ENCODE results near the gene BLNK. TPM values are rescaled to one million over a fixed set of nuclear protein-coding genes. Genes with fewer than 3 reads are reported as not detected.

The BLNK gene
- total and polyA plus RNA-seq, 5 donors: 0.59 to 2.1 (median 1.7) TPM

GRCh38 chr10:96261132-96261531 lies 10.2 kb downstream of the BLNK start:
- no peak overlapping the region for H3K4me3 ChIP-seq (ENCODE audit: low read length)
- ATAC-seq: no peak
- H3K27me3 ChIP-seq (ENCODE audit: control insufficient read depth, insufficient read depth): no peaks in the 10 kb centered on the region
- peaks cover 6% of the 10 kb centered on the region for H3K4me1 ChIP-seq (ENCODE audit: control insufficient read depth, insufficient read depth, low read length)
- no peak overlapping the region for H3K27ac ChIP-seq (ENCODE audit: low read length)
- DNase-seq: no peak
- no peaks in the 10 kb centered on the region for H3K9me3 ChIP-seq (ENCODE audit: control insufficient read depth, low read length)
- WGBS: 88% methylated on average over 2 of the region's 2 CpGs
- intact Hi-C loops (cut with DNase I): no loop called here

DNA sequence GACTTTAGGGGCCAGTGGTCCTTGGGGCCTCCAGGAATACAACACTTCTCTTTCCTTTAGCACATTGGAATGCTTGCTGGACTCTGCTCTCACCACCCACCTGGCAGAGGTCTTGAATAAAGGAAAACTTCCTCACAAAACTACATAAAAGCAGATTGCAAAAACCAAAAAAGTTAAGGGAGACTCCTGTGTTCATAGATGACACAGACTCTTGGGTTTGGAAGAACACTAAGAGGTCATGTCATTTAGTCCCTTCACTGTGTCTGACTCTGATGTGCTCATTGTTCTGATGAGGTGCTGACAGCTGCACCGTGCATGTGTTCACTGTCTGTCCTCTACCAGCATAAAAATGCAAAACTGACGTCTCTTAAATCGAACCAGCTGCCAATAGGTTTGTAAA lies 11.4 kb downstream of the BLNK start:
- intact Hi-C loops (cut with DNase I): no loop called here
- H3K9me3 ChIP-seq (ENCODE audit: control insufficient read depth, low read length): no peaks in the 10 kb centered on the region
- ATAC-seq (peak; percentile 60 to 70), DNase-seq (peak in 1 of 3 donors; percentile 53)
- no peak overlapping the region for H3K27ac ChIP-seq (ENCODE audit: low read length)
- WGBS: 37% methylated on average over 3 of the region's 3 CpGs
- H3K4me1 ChIP-seq (ENCODE audit: control insufficient read depth, insufficient read depth, low read length): peaks cover 6% of the 10 kb centered on the region
- H3K27me3 ChIP-seq (ENCODE audit: control insufficient read depth, insufficient read depth): no peaks in the 10 kb centered on the region
- no peak overlapping the region for H3K4me3 ChIP-seq (ENCODE audit: low read length)

- no peaks in the 10 kb centered on the region for H3K27me3 ChIP-seq (ENCODE audit: control insufficient read depth, insufficient read depth)
- no peaks in the 10 kb centered on the region for H3K9me3 ChIP-seq (ENCODE audit: control insufficient read depth, low read length)
- WGBS: 69% methylated on average over 6 of the region's 6 CpGs
- DNase-seq (peak in 1 of 3 donors; percentile 42), ATAC-seq (peak in 1 of 2 donors; percentile 11)
- intact Hi-C loops (cut with DNase I): no loop called here
- peaks cover 6% of the 10 kb centered on the region for H3K4me1 ChIP-seq (ENCODE audit: control insufficient read depth, insufficient read depth, low read length)
- H3K4me3 ChIP-seq (ENCODE audit: low read length): no peak overlapping the region
- no peak overlapping the region for H3K27ac ChIP-seq (ENCODE audit: low read length)
Measured at GRCh38 chr10:96259150-96259549, 12.2 kb downstream of the BLNK start.

- Histone ChIP-seq H3K9me3 (ENCODE audit: control insufficient read depth, low read length) (no peaks in the 10 kb centered on the region), H3K4me1 (ENCODE audit: control insufficient read depth, insufficient read depth, low read length) (peaks cover 6% of the 10 kb centered on the region), H3K27me3 (ENCODE audit: control insufficient read depth, insufficient read depth) (no peaks in the 10 kb centered on the region), H3K4me3 (ENCODE audit: low read length) (no peak overlapping the region), H3K27ac (ENCODE audit: low read length) (no peak overlapping the region)
- intact Hi-C loops (cut with DNase I): no loop called here
- DNase-seq (peak in 2 of 3 donors; percentile 55 to 58), ATAC-seq (peak; percentile 73 to 80)
- 15% methylated on average over 4 of the region's 4 CpGs for WGBS
Measured at GRCh38 chr10:96257944-96258343, 13.4 kb downstream of the BLNK start.

DNA sequence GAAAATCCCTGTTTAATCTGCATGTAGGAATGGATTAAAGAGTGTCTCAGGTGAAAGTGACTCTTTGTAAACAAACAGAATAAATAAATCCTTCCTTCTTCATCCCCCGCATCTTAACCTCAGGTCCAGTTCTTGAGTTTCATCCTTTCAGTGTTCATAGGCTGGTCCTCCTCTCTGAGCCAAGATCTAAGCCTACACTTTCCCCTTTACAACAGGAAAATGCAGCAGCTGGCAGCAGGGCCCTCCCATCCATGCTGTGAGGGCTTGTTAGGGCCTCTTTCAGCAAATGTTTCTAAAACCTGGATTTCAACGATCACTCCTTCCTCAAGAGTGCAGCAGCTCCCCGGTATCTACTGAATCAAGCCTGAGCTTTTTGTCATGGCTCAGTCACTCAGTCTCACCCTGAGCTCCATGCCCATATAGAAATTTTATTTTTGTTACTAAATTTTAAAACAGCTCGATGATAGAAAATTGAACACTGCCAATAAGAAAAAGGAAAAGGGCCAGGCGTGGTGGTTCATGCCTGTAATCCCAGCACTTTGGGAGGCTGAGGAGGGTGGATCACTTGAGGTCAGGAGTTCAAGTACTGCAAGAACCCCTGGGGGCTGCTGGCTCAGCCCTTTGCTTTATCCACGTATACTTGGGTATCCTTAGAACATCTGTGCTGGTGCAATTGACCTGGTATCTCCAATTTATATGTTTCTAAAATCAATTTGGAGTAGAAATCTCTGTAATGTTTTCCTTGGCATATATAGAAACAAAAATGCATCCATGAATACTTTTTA lies 15.6 kb downstream of the BLNK start:
- Histone ChIP-seq H3K9me3 (ENCODE audit: control insufficient read depth, low read length) (no peaks in the 10 kb centered on the region), H3K4me1 (ENCODE audit: control insufficient read depth, insufficient read depth, low read length) (peaks cover 3% of the 10 kb centered on the region), H3K27me3 (ENCODE audit: control insufficient read depth, insufficient read depth) (no peaks in the 10 kb centered on the region), H3K27ac (ENCODE audit: low read length) (no peak overlapping the region), H3K4me3 (ENCODE audit: low read length) (no peak overlapping the region)
- 73% methylated on average over 6 of the region's 6 CpGs for WGBS
- ATAC-seq: no peak
- DNase-seq: no peak
- intact Hi-C loops (cut with DNase I): no loop called here

DNA sequence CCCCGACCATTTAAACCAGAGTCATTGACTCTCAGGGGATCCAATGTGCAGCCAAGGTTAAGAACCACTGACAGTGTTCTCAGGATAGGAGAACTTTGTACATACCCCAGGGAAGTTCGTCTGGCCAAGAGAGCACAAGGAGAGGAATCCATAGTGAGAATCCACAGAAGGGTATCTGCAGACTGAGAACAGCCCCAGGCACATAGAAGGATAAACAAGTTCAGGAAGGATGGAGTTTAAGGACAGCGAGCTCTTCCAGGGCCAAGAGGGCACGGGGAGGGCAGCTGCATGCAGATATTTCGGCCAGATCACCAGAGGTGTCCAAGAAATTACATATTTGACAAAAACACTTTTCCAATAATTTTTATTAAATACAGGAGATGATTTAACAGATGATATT lies 16.4 kb downstream of the BLNK start:
- Histone ChIP-seq H3K4me3 (ENCODE audit: low read length) (no peak overlapping the region), H3K27ac (ENCODE audit: low read length) (no peak overlapping the region), H3K27me3 (ENCODE audit: control insufficient read depth, insufficient read depth) (no peaks in the 10 kb centered on the region), H3K9me3 (ENCODE audit: control insufficient read depth, low read length) (no peaks in the 10 kb centered on the region), H3K4me1 (ENCODE audit: control insufficient read depth, insufficient read depth, low read length) (peaks cover 3% of the 10 kb centered on the region)
- 70% methylated on average over 5 of the region's 5 CpGs for WGBS
- DNase-seq: no peak
- intact Hi-C loops (cut with DNase I): no loop called here
- ATAC-seq: no peak

GRCh38 chr10:96252730-96253129 lies 18.6 kb downstream of the BLNK start:
- DNase-seq (no peak), ATAC-seq (no peak)
- intact Hi-C loops (cut with DNase I): no loop called here
- H3K4me3 ChIP-seq (ENCODE audit: low read length): no peak overlapping the region
- H3K27me3 ChIP-seq (ENCODE audit: control insufficient read depth, insufficient read depth): no peaks in the 10 kb centered on the region
- H3K4me1 ChIP-seq (ENCODE audit: control insufficient read depth, insufficient read depth, low read length): peaks cover 2% of the 10 kb centered on the region
- WGBS: 85% methylated on average over 5 of the region's 5 CpGs
- no peak overlapping the region for H3K27ac ChIP-seq (ENCODE audit: low read length)
- no peaks in the 10 kb centered on the region for H3K9me3 ChIP-seq (ENCODE audit: control insufficient read depth, low read length)

DNA sequence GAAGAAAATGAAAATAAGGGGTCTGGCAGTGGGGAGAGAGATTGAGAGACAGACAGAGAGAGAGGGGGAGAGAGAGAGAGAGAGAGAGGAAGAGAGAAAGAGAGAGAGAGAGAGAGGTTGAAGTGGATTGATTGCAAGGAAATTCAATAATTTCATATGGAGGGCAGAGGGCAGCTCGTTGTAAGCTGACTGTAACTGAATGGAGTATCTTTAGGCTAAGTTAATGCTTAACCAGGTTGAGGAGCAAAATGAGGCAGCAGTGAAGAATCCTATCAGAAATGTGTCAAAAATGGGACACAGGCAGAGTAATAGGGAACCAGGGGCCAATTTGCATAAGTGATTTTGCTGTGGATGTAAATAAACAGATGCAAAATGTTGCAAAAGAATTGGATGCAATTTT lies 21.0 kb downstream of the BLNK start:
- no peak for DNase-seq
- intact Hi-C loops (cut with DNase I): no loop called here
- 64% methylated on average over 1 of the region's 1 CpG for WGBS
- Histone ChIP-seq H3K4me1 (ENCODE audit: control insufficient read depth, insufficient read depth, low read length) (no peaks in the 10 kb centered on the region), H3K27me3 (ENCODE audit: control insufficient read depth, insufficient read depth) (no peaks in the 10 kb centered on the region), H3K4me3 (ENCODE audit: low read length) (no peak overlapping the region), H3K9me3 (ENCODE audit: control insufficient read depth, low read length) (no peaks in the 10 kb centered on the region), H3K27ac (ENCODE audit: low read length) (no peak overlapping the region)
- ATAC-seq: no peak

DNA sequence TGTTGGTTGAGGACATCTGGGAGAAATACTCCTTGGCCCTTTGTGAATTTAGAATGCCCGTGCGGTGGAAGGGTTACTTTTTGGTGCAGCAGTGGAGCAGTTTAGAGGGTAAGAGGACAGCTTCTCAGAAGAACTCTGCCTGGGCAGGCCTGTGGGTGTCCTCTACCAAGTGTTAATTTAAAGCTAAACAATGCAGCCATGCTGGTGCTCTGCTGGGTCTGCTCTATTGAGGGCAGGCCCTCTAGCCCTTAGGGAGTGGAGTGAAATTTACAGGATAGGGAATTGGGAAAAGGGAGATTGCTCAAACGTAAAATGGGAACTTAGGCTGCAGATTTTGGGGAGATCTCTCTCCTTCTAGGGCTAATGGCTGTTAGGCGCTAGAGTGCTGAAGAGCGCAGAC lies 22.1 kb downstream of the BLNK start:
- Histone ChIP-seq H3K4me1 (ENCODE audit: control insufficient read depth, insufficient read depth, low read length) (no peaks in the 10 kb centered on the region), H3K27me3 (ENCODE audit: control insufficient read depth, insufficient read depth) (no peaks in the 10 kb centered on the region), H3K4me3 (ENCODE audit: low read length) (no peak overlapping the region), H3K9me3 (ENCODE audit: control insufficient read depth, low read length) (no peaks in the 10 kb centered on the region), H3K27ac (ENCODE audit: low read length) (no peak overlapping the region)
- ATAC-seq: no peak
- intact Hi-C loops (cut with DNase I): no loop called here
- 85% methylated on average over 5 of the region's 5 CpGs for WGBS
- DNase-seq: no peak

GRCh38 chr10:96244354-96244753 lies 27.0 kb downstream of the BLNK start:
- no peak for ATAC-seq
- intact Hi-C loops (cut with DNase I): no loop called here
- no peak for DNase-seq
- Histone ChIP-seq H3K27ac (ENCODE audit: low read length) (no peak overlapping the region), H3K4me3 (ENCODE audit: low read length) (no peak overlapping the region), H3K9me3 (ENCODE audit: control insufficient read depth, low read length) (no peaks in the 10 kb centered on the region), H3K27me3 (ENCODE audit: control insufficient read depth, insufficient read depth) (no peaks in the 10 kb centered on the region), H3K4me1 (ENCODE audit: control insufficient read depth, insufficient read depth, low read length) (no peaks in the 10 kb centered on the region)
- WGBS: 87% methylated on average over 7 of the region's 7 CpGs

DNA sequence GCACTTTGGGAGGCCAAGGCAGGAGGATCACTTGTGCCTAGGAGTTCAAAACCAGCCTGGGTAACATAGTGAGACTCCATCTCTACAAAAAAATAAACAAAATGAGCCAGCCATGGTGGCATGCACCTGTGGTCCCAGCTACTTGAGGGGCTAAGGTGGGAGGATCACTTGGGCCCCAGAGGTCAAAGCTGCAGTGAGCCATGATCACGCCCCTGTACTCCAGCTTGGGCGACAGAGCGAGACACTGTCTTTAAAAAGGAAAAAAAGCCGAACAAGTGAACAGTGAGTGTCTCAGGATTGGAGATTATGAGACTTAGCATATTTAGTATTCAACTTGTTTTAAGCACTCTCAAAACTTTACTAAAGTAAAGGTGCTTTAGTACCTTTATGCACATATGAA lies 28.1 kb downstream of the BLNK start:
- 92% methylated on average over 4 of the region's 4 CpGs for WGBS
- H3K4me1 ChIP-seq (ENCODE audit: control insufficient read depth, insufficient read depth, low read length): no peaks in the 10 kb centered on the region

DNA sequence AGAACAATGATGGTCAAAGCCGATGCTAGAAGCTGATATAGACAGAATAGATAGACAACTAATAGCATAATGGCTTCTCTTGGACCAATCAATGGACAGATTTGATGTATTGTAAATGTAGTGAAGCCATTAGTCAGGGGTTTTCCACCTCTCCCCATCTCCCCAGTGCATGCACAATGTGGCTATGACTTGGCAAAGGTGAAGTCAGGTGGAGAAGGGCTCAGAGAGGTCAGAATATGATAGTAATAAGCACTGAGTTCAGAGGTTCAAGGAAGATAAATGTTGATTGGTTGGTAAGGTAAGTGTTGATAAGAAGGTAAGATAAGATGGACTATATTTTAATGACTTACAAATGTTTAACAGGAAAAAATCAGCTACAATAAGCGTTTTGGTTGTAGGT lies 28.5 kb downstream of the BLNK start:
- ATAC-seq: no peak

More for the DNA sequence above, 28.1 kb downstream of the BLNK start:
- no peaks in the 10 kb centered on the region for H3K27me3 ChIP-seq (ENCODE audit: control insufficient read depth, insufficient read depth)
- no peak overlapping the region for H3K4me3 ChIP-seq (ENCODE audit: low read length)
- DNase-seq (no peak), ATAC-seq (no peak)
- no peak overlapping the region for H3K27ac ChIP-seq (ENCODE audit: low read length)
- intact Hi-C loops (cut with DNase I): no loop called here
- no peaks in the 10 kb centered on the region for H3K9me3 ChIP-seq (ENCODE audit: control insufficient read depth, low read length)

More for the DNA sequence above, 28.5 kb downstream of the BLNK start:
- WGBS: 68% methylated on average over 2 of the region's 2 CpGs
- Histone ChIP-seq H3K27me3 (ENCODE audit: control insufficient read depth, insufficient read depth) (no peaks in the 10 kb centered on the region), H3K4me3 (ENCODE audit: low read length) (no peak overlapping the region), H3K4me1 (ENCODE audit: control insufficient read depth, insufficient read depth, low read length) (no peaks in the 10 kb centered on the region), H3K9me3 (ENCODE audit: control insufficient read depth, low read length) (no peaks in the 10 kb centered on the region), H3K27ac (ENCODE audit: low read length) (no peak overlapping the region)
- intact Hi-C loops (cut with DNase I): no loop called here
- DNase-seq: no peak

Measured in right cardiac atrium (tissue), 5 donors.